Fibroblast of upper back skin (primary cell): ENCODE results near the gene GOLPH3.
"Not testable (repeated sequence)": the region's sequence is repeated elsewhere in the genome, so short reads cannot be mapped to it uniquely, and the experiment has no call there.

Experiments
- DNase-seq: peaks from one replicate; pipeline ENCODE4 v3.0.0-alpha.2; 2013

The GOLPH3 gene

GRCh38 chr5:32096891-32097595, 77.1 kb downstream of the GOLPH3 start:
- DNase-seq = peak; percentile 50

- peak; percentile 55 for DNase-seq
Measured at GRCh38 chr5:32095261-32095671, 78.9 kb downstream of the GOLPH3 start.

GRCh38 chr5:32094691-32095090, 79.4 kb downstream of the GOLPH3 start:
- no peak for DNase-seq

- peak; percentile 79 for DNase-seq
Measured at GRCh38 chr5:32092938-32093812, 80.9 kb downstream of the GOLPH3 start.

GRCh38 chr5:32090755-32091128, 83.4 kb downstream of the GOLPH3 start:
- no peak for DNase-seq

- DNase-seq = no peak
Measured at GRCh38 chr5:32090026-32090754, 83.9 kb downstream of the GOLPH3 start.

- DNase-seq = no peak
Measured at GRCh38 chr5:32089146-32090000, 84.7 kb downstream of the GOLPH3 start.

GRCh38 chr5:32088214-32088613, 85.9 kb downstream of the GOLPH3 start:
- DNase-seq = no peak

GRCh38 chr5:32087086-32088082, 86.7 kb downstream of the GOLPH3 start:
- no peak for DNase-seq

GRCh38 chr5:32083981-32084430, 90.1 kb downstream of the GOLPH3 start:
- no peak for DNase-seq

- DNase-seq = no peak
Measured at GRCh38 chr5:32082701-32083100, 91.4 kb downstream of the GOLPH3 start.

GRCh38 chr5:32080565-32080964, 93.6 kb downstream of the GOLPH3 start:
- not testable (repeated sequence) for DNase-seq

- DNase-seq = not testable (repeated sequence)
Measured at GRCh38 chr5:32078855-32079254, 95.3 kb downstream of the GOLPH3 start.

- DNase-seq = peak; percentile 75
Measured at GRCh38 chr5:32076699-32077695, 97.1 kb downstream of the GOLPH3 start.
